ENCODE data around the gene PGC. TPM values are rescaled to one million over a fixed set of nuclear protein-coding genes. Genes with fewer than 3 reads are reported as not detected.
A peak's percentile ranks its signal among the peaks of the same experiment; 100 is the strongest.

Gene PGC
- total and polyA plus RNA-seq, 12 donors: 0.58 to 2.0 TPM; not detected in 10

- H3K27ac ChIP-seq: peak overlapping the region in 9 of 10 donors; percentile 65 to 93 (median 79)
- intact Hi-C loops (cut with DNase I): loop anchor here in 3 of 10 donors (5.0 to 10.0 kb wide), 2 partner anchors 33 to 76 kb away; partner anchors contain the start of gene FRS3 (in 2 of the 3)
- WGBS, 2 donors: 70 to 71% methylated on average over 2 of the region's 2 CpGs
- ATAC-seq (peak in 1 of 8 donors; percentile 2), DNase-seq (no peak)
- no peak overlapping the region for H3K4me3 ChIP-seq
- H3K36me3 ChIP-seq: peaks cover 0 to 17% (median 0%) of the 10 kb centered on the region in 9 donors
- H3K27me3 ChIP-seq: no peaks in the 10 kb centered on the region
- H3K9me3 ChIP-seq: no peaks in the 10 kb centered on the region
- H3K4me1 ChIP-seq: peaks cover 10 to 89% (median 43%) of the 10 kb centered on the region in 9 donors
- TF ChIP-seq, protein P1, sequence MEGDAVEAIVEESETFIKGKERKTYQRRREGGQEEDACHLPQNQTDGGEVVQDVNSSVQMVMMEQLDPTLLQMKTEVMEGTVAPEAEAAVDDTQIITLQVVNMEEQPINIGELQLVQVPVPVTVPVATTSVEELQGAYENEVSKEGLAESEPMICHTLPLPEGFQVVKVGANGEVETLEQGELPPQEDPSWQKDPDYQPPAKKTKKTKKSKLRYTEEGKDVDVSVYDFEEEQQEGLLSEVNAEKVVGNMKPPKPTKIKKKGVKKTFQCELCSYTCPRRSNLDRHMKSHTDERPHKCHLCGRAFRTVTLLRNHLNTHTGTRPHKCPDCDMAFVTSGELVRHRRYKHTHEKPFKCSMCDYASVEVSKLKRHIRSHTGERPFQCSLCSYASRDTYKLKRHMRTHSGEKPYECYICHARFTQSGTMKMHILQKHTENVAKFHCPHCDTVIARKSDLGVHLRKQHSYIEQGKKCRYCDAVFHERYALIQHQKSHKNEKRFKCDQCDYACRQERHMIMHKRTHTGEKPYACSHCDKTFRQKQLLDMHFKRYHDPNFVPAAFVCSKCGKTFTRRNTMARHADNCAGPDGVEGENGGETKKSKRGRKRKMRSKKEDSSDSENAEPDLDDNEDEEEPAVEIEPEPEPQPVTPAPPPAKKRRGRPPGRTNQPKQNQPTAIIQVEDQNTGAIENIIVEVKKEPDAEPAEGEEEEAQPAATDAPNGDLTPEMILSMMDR (IDR thresholded peaks at IDR 0.05): no peak
Measured at GRCh38 chr6:41699063-41699462, 48.1 kb downstream of the PGC start.

DNA sequence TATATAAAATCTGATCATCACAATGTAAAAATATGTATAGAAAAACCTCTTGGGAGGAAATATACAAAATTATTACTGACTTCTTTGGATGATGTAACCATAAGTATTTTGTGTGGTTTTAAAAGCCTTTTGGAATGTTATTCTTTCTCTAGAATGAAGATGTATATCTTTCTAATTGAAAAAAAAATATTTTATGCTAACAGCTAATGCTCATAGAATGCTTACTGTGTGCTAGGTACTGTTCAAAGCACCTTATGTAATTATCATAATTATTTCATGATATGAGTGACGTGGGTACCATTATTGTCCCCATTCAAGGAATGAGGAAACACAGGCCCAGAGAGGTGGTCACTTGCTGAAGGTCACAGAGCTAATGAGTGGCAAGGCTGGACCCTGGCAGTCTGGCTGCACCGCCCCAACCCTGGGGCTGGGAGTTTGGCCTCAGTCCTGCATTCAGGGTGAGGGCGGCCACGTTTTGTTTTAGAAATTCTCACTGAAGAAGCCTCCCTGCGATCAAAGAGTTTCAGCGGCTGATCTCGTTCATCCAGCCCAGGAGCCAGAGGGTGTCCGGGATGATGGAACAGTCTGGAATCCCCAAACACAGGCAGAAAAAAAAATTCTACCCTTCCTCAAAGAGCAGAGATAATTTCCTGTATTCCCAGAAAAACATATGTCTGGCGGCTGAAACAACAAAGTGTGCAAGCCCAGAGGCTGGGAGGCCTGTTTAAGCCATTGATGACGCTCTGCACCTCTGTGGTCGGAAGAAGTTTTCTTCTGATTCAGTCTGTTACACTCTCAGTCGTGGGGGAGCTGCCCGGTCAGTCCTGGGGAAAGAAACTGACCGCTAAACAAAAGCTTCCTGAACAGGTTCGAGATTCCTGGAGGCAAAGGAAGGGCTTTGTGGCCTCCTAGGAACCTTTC, 49.1 kb downstream of the PGC start:
- peak in 6 of 8 donors; percentile 30 to 76 (median 56) for ATAC-seq

GRCh38 chr6:41696788-41697187, 50.4 kb downstream of the PGC start:
- H3K27me3 ChIP-seq: no peaks in the 10 kb centered on the region
- peaks cover 6 to 84% (median 48%) of the 10 kb centered on the region in 9 donors for H3K4me1 ChIP-seq
- DNase-seq (no peak), ATAC-seq (no peak)
- H3K9me3 ChIP-seq: no peaks in the 10 kb centered on the region
- intact Hi-C loops (cut with DNase I): loop anchor here in 3 of 10 donors (5.0 to 10.0 kb wide), 2 partner anchors 36 to 78 kb away; partner anchors contain the start of gene FRS3 (in 2 of the 3)
- H3K27ac ChIP-seq: no peak overlapping the region
- H3K4me3 ChIP-seq: no peak overlapping the region
- H3K36me3 ChIP-seq: peaks cover 0 to 12% (median 0%) of the 10 kb centered on the region in 9 donors
- 93 to 97% methylated on average over 6 of the region's 6 CpGs for whole genome bisulfite sequencing, 2 donors
- TF ChIP-seq, protein P1 (IDR thresholded peaks at IDR 0.05): no peak

More for the DNA sequence above, 49.1 kb downstream of the PGC start:
- intact Hi-C loops (cut with DNase I): loop anchor here in 3 of 10 donors (5.0 to 10.0 kb wide), 2 partner anchors 34 to 77 kb away; partner anchors contain the start of gene FRS3 (in 2 of the 3)
- H3K9me3 ChIP-seq: no peaks in the 10 kb centered on the region
- DNase-seq: peak in 1 of 2 donors; percentile 51
- H3K36me3 ChIP-seq: peaks cover 0 to 17% (median 0%) of the 10 kb centered on the region in 9 donors
- no peaks in the 10 kb centered on the region for H3K27me3 ChIP-seq
- peak overlapping the region in 9 of 10 donors; percentile 65 to 93 (median 79) for H3K27ac ChIP-seq
- TF ChIP-seq, protein P1 (IDR thresholded peaks at IDR 0.05): no peak
- H3K4me3 ChIP-seq: no peak overlapping the region
- H3K4me1 ChIP-seq: peaks cover 6 to 94% (median 46%) of the 10 kb centered on the region in 9 donors
- WGBS, 2 donors: 43 to 56% methylated on average over 15 of the region's 15 CpGs

DNA sequence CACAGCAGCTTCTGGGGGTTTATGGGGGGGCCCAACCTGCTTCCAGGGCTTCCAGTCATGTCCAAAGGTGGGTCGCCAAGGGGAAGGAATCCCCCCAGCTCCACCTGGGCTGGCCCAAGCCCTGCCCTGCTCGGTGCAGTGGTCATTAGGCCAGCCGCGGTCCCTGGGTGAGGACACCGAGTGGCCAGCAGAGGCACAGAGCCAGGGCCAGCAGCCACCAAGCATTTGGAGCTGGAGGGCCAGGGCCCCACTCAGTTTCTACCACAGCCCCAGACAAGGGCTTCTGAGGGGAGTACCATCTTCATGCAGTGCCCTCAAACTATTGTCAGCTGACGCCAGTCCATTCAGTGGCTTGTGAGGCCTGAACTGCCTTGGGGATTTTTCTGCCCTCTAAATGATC, 51.4 kb downstream of the PGC start:
- Histone ChIP-seq H3K4me1 (peaks cover under 1 to 74% (median 44%) of the 10 kb centered on the region in 9 donors), H3K9me3 (no peaks in the 10 kb centered on the region), H3K27ac (peak overlapping the region in 1 of 10 donors; percentile 15), H3K36me3 (peaks cover 0 to 17% (median 3%) of the 10 kb centered on the region in 9 donors), H3K27me3 (no peaks in the 10 kb centered on the region), H3K4me3 (no peak overlapping the region)
- TF ChIP-seq, protein P1 (IDR thresholded peaks at IDR 0.05): no peak
- DNase-seq (no peak), ATAC-seq (no peak)
- intact Hi-C loops (cut with DNase I): loop anchor here in 3 of 10 donors (5.0 to 10.0 kb wide), 2 partner anchors 36 to 79 kb away; partner anchors contain the start of gene FRS3 (in 2 of the 3)
- WGBS, 2 donors: 87 to 94% methylated on average over 6 of the region's 6 CpGs
